Sigmoid colon (tissue), 7 donors: ENCODE measurements around the gene CD274. TPM values are rescaled to one million over a fixed set of nuclear protein-coding genes. Genes with fewer than 3 reads are reported as not detected.

Experiments used
- DNase-seq: peaks from one replicate; pipeline ENCODE4 v3.0.0-alpha.2; 2019
- H3K27ac ChIP-seq, 4 donors: fragments of 200-600 bp; sonication (generic); one replicate each; pipeline ENCODE4 v1.5.1; 2016 to 2019; ENCODE audit warnings: mild to moderate bottlenecking in 1 of 4
- H3K27me3 ChIP-seq, 3 donors: fragments of 200-600 bp; sonication (generic); one replicate each; pipeline ENCODE4 v1.5.1; 2019; ENCODE audit warnings: mild to moderate bottlenecking in 1 of 3
- H3K36me3 ChIP-seq, 4 donors: fragments of 200-600 bp; sonication (generic); one replicate each; pipeline ENCODE4 v1.5.1; 2016 to 2019
- H3K4me1 ChIP-seq, 4 donors: fragments of 200-600 bp; sonication (generic); one replicate each; pipeline ENCODE4 v1.5.1; 2017 to 2019
- H3K4me3 ChIP-seq, 4 donors: fragments of 200-600 bp; sonication (generic); one replicate each; pipeline ENCODE4 v1.5.1; 2017 to 2019; ENCODE audit warnings: mild to moderate bottlenecking in 2 of 4, moderate library complexity in 1 of 4
- H3K9me3 ChIP-seq, 4 donors: fragments of 200-600 bp in 3 of 4; sonication (generic) in 3 of 4; one replicate each; pipeline versions ENCODE4 v1.5.1 to v1.6.1; 2013 to 2019
- EP300 ChIP-seq, 4 donors: sonication (generic); formaldehyde crosslinking; IDR thresholded peaks; one replicate each; pipeline ENCODE4 v1.6.1; 2017; ENCODE audit warnings: antibody characterized with exemption in 4 of 4
- POLR2A ChIP-seq, 2 donors: fragments of 450-650 bp; IDR thresholded peaks; one replicate each; pipeline ENCODE4 v1.6.1; 2016; ENCODE audit warnings: antibody characterized with exemption in 2 of 2, mild to moderate bottlenecking in 2 of 2, moderate library complexity in 2 of 2
- POLR2AphosphoS5 ChIP-seq, 4 donors: sonication (generic); formaldehyde crosslinking; IDR thresholded peaks; one replicate each; pipeline ENCODE4 v1.6.1; 2017; ENCODE audit warnings: antibody characterized with exemption in 4 of 4
- WGBS, 2 donors: extraction: QIAGEN DNeasy Blood & Tissue Kit; methylation state at CpG; one replicate each; pipeline ENCODE4 v1.1.7; 2013; 5-methylcytosine and 5-hydroxymethylcytosine counted together
- intact Hi-C: fragments of 100-400 bp; cut with DNase I; formaldehyde crosslinking; loops from one replicate; pipeline ENCODE4 v1.15.1; 2023
- polyA plus RNA-seq, 3 donors: library from polyadenylated mRNA; stranded (reverse); fragments of 200-250 nt; gene quantifications; one replicate each; pipeline ENCODE4 v1.2.3, GENCODE V29; 2013
- total RNA-seq, 4 donors: library from RNA; depleted of rRNA; stranded (reverse); fragments of >200 nt; gene quantifications; one replicate each; pipeline ENCODE4 v1.1.0, GENCODE V29; 2016
- TF ChIP-seq, protein P1 (sequence below), 4 experiments: fragments of 450-650 bp in 3 of 4; fragments of 200-600 bp in 1 of 4; IDR thresholded peaks; one replicate each; pipeline ENCODE4 v1.5.1; 2016 to 2019; ENCODE audit warnings: antibody characterized with exemption in 4 of 4, mild to moderate bottlenecking in 3 of 4, moderate library complexity in 2 of 4
- donor health status: healthy with polysubstance abuse.
- donor health status: Bipolar disorder and iron deficiency.
- donor health status: healthy.

The CD274 gene
- total and polyA plus RNA-seq, 7 donors: 0.68 to 8.9 (median 1.4) TPM

DNA sequence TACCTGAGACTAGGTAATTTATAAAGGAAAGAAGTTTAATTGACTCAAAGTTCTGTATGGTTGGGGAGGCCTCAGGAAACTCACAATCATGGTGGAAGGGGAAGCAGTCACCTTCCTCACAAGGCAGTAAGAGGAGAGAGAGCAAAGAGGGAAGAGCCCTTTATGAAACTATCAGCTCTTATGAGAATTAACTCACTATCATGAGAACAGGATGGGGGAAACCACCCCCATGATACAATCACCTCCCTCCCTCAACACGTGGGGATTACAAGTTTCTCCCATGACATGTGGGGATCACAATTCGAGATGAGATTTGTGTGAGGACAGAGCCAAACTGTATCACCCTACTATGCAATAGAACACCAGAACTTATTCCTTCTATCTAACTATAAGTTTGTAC lies 27.9 kb downstream of the CD274 start:
- Histone ChIP-seq H3K27me3 (no peaks in the 10 kb centered on the region), H3K4me3 (no peak overlapping the region), H3K27ac (no peak overlapping the region), H3K4me1 (no peaks in the 10 kb centered on the region), H3K36me3 (no peaks in the 10 kb centered on the region), H3K9me3 (no peaks in the 10 kb centered on the region)
- intact Hi-C loops: no loop called here
- DNase-seq: no peak
- WGBS, 2 donors: 74 to 76% methylated on average over 2 of the region's 2 CpGs
- TF ChIP-seq, protein P1, sequence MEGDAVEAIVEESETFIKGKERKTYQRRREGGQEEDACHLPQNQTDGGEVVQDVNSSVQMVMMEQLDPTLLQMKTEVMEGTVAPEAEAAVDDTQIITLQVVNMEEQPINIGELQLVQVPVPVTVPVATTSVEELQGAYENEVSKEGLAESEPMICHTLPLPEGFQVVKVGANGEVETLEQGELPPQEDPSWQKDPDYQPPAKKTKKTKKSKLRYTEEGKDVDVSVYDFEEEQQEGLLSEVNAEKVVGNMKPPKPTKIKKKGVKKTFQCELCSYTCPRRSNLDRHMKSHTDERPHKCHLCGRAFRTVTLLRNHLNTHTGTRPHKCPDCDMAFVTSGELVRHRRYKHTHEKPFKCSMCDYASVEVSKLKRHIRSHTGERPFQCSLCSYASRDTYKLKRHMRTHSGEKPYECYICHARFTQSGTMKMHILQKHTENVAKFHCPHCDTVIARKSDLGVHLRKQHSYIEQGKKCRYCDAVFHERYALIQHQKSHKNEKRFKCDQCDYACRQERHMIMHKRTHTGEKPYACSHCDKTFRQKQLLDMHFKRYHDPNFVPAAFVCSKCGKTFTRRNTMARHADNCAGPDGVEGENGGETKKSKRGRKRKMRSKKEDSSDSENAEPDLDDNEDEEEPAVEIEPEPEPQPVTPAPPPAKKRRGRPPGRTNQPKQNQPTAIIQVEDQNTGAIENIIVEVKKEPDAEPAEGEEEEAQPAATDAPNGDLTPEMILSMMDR (IDR thresholded peaks at IDR 0.05): no peak
- TF ChIP-seq POLR2A (IDR thresholded peaks at IDR 0.05) (no peak), EP300 (IDR thresholded peaks at IDR 0.05) (no peak), POLR2AphosphoS5 (IDR thresholded peaks at IDR 0.05) (no peak)

DNA sequence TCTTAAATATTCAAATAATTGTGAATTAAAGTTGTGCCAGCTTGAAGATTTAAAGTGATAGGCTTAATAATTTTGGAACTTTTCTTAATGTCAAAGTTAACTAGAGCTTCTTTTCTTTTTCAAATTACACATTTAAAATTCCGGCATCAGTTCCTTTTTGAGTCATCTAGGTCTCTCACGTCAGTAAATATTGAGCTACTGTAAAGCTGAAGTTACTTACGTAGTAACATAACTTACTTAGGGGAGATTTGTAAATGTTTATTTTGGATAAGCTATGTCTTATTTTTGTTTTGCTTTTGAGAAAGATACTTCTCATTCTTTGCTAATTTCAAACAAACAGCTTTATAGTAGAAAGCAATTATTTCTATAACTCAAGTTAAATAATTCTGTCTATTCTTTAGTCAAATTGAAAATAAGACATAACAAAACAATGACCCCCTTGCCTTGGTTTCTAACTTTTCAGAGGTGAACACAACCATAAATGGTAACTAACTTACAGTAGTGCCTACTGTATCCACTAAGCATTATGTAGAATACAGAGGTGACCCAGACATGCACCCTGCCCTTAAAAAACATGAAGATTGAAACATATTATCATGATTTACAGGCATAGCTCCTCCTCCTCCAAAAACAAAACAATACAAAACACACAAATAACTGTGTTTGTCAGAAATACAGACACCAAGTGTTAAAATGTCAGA lies 29.8 kb downstream of the CD274 start:
- no peak overlapping the region for H3K4me3 ChIP-seq
- H3K9me3 ChIP-seq: no peaks in the 10 kb centered on the region
- no peak for DNase-seq
- TF ChIP-seq EP300 (IDR thresholded peaks at IDR 0.05) (no peak), POLR2A (IDR thresholded peaks at IDR 0.05) (no peak), POLR2AphosphoS5 (IDR thresholded peaks at IDR 0.05) (no peak)
- TF ChIP-seq, protein P1 (IDR thresholded peaks at IDR 0.05): no peak
- H3K4me1 ChIP-seq: no peaks in the 10 kb centered on the region
- WGBS, 2 donors: 74 to 78% methylated on average over 3 of the region's 3 CpGs
- H3K27me3 ChIP-seq: no peaks in the 10 kb centered on the region
- no peak overlapping the region for H3K27ac ChIP-seq
- intact Hi-C loops: no loop called here
- H3K36me3 ChIP-seq: no peaks in the 10 kb centered on the region

DNA sequence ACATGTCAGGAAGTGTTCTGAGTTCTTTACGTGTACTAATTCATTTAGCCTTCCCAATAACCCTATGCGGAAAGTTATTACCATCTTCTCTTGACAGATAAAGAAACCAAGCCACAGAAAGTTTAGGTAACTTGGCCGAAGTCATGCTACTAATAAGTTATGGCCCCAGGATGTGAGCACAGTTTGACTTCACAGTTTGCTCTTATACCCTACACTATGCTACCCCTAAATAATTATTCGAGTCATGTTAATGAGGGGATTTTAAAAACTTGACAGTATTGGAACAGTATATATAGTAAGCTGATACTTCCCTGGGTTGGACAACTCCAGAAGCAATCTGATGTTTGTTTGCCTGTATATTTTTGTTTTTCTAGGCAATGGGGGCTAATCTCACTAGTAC lies 30.6 kb downstream of the CD274 start:
- Histone ChIP-seq H3K27me3 (no peaks in the 10 kb centered on the region), H3K4me1 (no peaks in the 10 kb centered on the region), H3K36me3 (no peaks in the 10 kb centered on the region), H3K9me3 (no peaks in the 10 kb centered on the region), H3K4me3 (no peak overlapping the region), H3K27ac (no peak overlapping the region)
- DNase-seq: no peak
- intact Hi-C loops: no loop called here
- 88 to 91% methylated on average over 4 of the region's 4 CpGs for WGBS, 2 donors
- TF ChIP-seq, protein P1 (IDR thresholded peaks at IDR 0.05): no peak

DNA sequence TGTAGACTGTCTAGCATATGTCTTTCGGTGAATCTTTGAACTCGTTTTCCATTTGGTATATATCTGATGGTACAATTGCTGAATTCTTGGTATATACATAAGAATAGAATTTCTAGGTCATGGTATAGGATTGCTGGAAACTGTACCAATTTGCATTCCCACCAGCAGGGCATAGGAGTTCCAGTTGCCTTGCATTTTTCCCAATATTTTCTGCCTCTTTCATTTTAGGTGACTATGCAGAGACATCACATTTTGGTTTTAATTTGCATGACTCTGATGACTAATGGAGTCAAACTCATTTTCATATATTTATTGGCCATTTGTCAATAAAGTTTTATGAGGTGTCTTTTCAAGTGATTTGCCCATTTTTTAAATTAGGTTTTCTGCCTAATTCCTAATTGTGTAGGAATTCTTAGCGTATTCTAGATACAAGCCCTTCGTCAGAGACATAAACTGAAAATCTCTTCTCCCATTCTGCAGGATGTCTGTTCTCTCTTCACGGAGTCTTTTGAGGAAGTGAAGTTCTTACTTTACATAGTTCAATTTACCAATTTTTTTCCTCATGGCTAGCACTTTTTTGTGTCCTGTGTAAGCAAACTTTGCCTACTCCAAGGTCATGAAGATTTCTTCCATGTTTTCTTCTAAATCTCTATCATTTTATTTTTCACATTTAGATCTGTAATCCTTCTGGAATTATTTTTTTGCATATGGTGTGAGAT lies 31.1 kb downstream of the CD274 start:
- Histone ChIP-seq H3K27ac (no peak overlapping the region), H3K4me3 (no peak overlapping the region), H3K27me3 (no peaks in the 10 kb centered on the region), H3K9me3 (no peaks in the 10 kb centered on the region), H3K36me3 (no peaks in the 10 kb centered on the region), H3K4me1 (no peaks in the 10 kb centered on the region)
- no peak for TF ChIP-seq POLR2A (IDR thresholded peaks at IDR 0.05)
- TF ChIP-seq EP300 (IDR thresholded peaks at IDR 0.05): no peak
- TF ChIP-seq, protein P1 (IDR thresholded peaks at IDR 0.05): no peak
- no peak for TF ChIP-seq POLR2AphosphoS5 (IDR thresholded peaks at IDR 0.05)
- intact Hi-C loops: no loop called here
- 82 to 90% methylated on average over 5 of the region's 5 CpGs for WGBS, 2 donors
- no peak for DNase-seq
